ENCODE results near the gene ZNF335.
"Not testable (repeated sequence)": the region's sequence is repeated elsewhere in the genome, so short reads cannot be mapped to it uniquely, and the experiment has no call there.

GRCh38 chr20:45931680-45932079 is 40.3 kb downstream of the ZNF335 start:
- TF ChIP-seq BHLHE40 (IDR thresholded peaks at IDR 0.05; ENCODE audit: borderline replicate concordance); FOXA1 (IDR thresholded peaks at IDR 0.05); ZNF384 (IDR thresholded peaks at IDR 0.05); HDGF (IDR thresholded peaks at IDR 0.05; ENCODE audit: borderline replicate concordance); LEF1 (IDR thresholded peaks at IDR 0.05; ENCODE audit: borderline replicate concordance): not testable (repeated sequence)

Measured in HEK293T (cell line).